Skeletal muscle tissue (tissue), 4 donors: ENCODE measurements around the gene CYTH3. TPM values are rescaled to one million over a fixed set of nuclear protein-coding genes. Genes with fewer than 3 reads are reported as not detected.
"Not testable (repeated sequence)": the region's sequence is repeated elsewhere in the genome, so short reads cannot be mapped to it uniquely, and the experiment has no call there.

Source experiments
- H3K27ac ChIP-seq: one replicate; pipeline ENCODE4 v1.7.0; 2013; ENCODE audit warnings: mild to moderate bottlenecking, low read depth, low read length, inconsistent platforms
- H3K27me3 ChIP-seq, 3 donors: one replicate each; pipeline ENCODE4 v1.7.0; 2013; ENCODE audit warnings: low read length in 3 of 3; ENCODE audit not compliant: control insufficient read depth in 3 of 3, insufficient read depth in 3 of 3
- H3K36me3 ChIP-seq, 3 donors: one replicate each; pipeline ENCODE4 v1.7.0; 2013; ENCODE audit warnings: low read length in 3 of 3; ENCODE audit not compliant: control insufficient read depth in 3 of 3, insufficient read depth in 3 of 3
- H3K4me1 ChIP-seq, 3 donors: one replicate each; pipeline ENCODE4 v1.7.0; 2013; ENCODE audit warnings: low read length in 3 of 3, mild to moderate bottlenecking in 3 of 3; ENCODE audit not compliant: control insufficient read depth in 3 of 3, insufficient read depth in 3 of 3
- H3K4me3 ChIP-seq, 3 donors: one replicate each; pipeline ENCODE4 v1.7.0; 2013; ENCODE audit warnings: low read length in 3 of 3
- H3K9ac ChIP-seq, 3 donors: one replicate each; pipeline ENCODE4 v1.7.0; 2013; ENCODE audit warnings: low read length in 3 of 3, mild to moderate bottlenecking in 3 of 3, moderate library complexity in 2 of 3, low read depth in 1 of 3
- H3K9me3 ChIP-seq, 3 donors: one replicate each; pipeline ENCODE4 v1.7.0; 2013; ENCODE audit warnings: low read length in 3 of 3; ENCODE audit not compliant: control insufficient read depth in 3 of 3
- total RNA-seq: library from RNA; depleted of rRNA; stranded (reverse); fragments of >200 nt; gene quantifications from one replicate; pipeline ENCODE4 v1.2.3, GENCODE V29; 2014
- donor health status: Osteomylitis.

Gene CYTH3
- total RNA-seq, 1 donor from 2014 or later, result 19.3 TPM

GRCh38 chr7:6283391-6284054, 11.1 kb upstream of the CYTH3 start:
- H3K4me3 ChIP-seq, H3K9ac ChIP-seq, H3K36me3 ChIP-seq, H3K4me1 ChIP-seq, H3K27me3 ChIP-seq, H3K9me3 ChIP-seq, H3K27ac ChIP-seq: not testable (repeated sequence)

DNA sequence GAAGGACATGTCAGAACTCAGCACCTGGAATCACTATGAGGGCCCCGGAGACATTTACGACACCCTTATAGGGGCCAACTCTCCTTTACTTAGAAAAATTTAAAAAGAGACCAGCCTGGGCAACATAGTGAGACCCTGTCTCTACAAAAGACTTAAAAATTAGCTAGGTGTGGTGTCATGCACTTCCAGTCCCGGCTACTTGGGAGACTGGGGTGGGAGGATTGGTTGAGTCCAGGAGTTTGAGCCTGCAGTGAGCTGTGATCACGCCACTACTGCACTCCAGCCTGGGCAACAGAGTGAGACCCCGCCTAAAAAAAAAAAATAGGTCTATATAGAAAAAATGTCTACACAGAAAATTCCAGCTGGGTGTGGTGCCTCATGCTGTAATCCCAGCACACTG, 7.5 kb upstream of the CYTH3 start:
- H3K9ac ChIP-seq, result no peak overlapping the region
- no peaks in the 10 kb centered on the region for H3K9me3 ChIP-seq
- H3K27me3 ChIP-seq, result no peaks in the 10 kb centered on the region
- H3K36me3 ChIP-seq, result no peaks in the 10 kb centered on the region
- no peaks in the 10 kb centered on the region for H3K4me1 ChIP-seq
- H3K4me3 ChIP-seq, result no peak overlapping the region
- no peak overlapping the region for H3K27ac ChIP-seq

DNA sequence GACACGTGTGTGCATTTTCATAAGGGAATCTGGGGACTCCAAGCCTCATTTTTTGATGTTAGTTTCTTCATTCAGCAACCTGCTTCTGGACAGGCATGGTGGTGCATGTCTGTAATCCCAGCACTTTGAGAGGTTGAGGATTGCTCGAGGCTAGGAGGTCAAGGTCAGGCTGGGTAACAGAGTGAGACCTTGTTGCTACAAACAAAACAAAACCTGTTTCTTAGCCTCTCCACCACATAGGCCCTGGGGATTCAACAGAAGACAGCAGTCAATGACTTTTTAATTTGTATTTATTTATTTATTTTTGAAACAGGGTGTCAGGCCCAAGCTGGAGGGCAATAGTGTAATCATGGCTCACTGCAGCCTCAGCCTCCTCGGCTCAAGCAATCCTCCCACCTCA, 6.9 kb upstream of the CYTH3 start:
- no peaks in the 10 kb centered on the region for H3K4me1 ChIP-seq
- H3K9ac ChIP-seq, result no peak overlapping the region
- no peak overlapping the region for H3K27ac ChIP-seq
- H3K9me3 ChIP-seq, result no peaks in the 10 kb centered on the region
- H3K36me3 ChIP-seq, result no peaks in the 10 kb centered on the region
- no peak overlapping the region for H3K4me3 ChIP-seq
- H3K27me3 ChIP-seq, result no peaks in the 10 kb centered on the region

DNA sequence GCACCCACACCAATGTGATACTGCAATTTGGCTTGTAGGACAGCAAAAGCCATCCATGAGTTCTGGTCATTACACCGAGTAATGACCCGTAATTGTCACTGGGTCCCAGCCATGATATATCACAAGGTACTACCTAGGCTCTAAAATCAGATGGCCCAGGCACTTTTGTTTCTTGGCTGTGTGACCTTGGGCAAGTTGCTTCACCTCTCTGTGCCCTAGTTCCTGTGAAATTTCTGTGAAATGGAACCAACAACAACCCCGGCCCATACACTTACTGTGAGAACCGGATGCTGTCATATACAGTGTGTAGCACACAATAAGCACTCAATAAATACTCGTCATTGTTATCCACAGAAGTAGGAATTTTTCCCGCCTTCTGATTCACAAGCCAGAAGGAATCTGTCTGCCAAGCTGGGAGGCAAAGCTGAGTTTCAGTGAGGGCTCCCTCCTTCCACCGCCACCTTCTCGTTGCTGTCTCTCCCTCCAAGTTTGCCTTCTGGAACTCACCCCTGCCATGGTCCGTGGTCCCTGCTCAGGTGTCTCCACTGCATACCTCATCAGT, 6.4 kb upstream of the CYTH3 start:
- Histone ChIP-seq H3K4me1 (no peaks in the 10 kb centered on the region), H3K9me3 (no peaks in the 10 kb centered on the region), H3K27ac (no peak overlapping the region), H3K9ac (no peak overlapping the region), H3K4me3 (no peak overlapping the region), H3K27me3 (no peaks in the 10 kb centered on the region), H3K36me3 (no peaks in the 10 kb centered on the region)

- no peak overlapping the region for H3K4me3 ChIP-seq
- H3K9me3 ChIP-seq, result no peaks in the 10 kb centered on the region
- H3K4me1 ChIP-seq, result peaks cover 5 to 11% (median 9%) of the 10 kb centered on the region in 3 donors
- no peaks in the 10 kb centered on the region for H3K27me3 ChIP-seq
- H3K9ac ChIP-seq, result no peak overlapping the region
- no peak overlapping the region for H3K27ac ChIP-seq
- H3K36me3 ChIP-seq, result no peaks in the 10 kb centered on the region
Measured at GRCh38 chr7:6277476-6277875, 5.1 kb upstream of the CYTH3 start.

DNA sequence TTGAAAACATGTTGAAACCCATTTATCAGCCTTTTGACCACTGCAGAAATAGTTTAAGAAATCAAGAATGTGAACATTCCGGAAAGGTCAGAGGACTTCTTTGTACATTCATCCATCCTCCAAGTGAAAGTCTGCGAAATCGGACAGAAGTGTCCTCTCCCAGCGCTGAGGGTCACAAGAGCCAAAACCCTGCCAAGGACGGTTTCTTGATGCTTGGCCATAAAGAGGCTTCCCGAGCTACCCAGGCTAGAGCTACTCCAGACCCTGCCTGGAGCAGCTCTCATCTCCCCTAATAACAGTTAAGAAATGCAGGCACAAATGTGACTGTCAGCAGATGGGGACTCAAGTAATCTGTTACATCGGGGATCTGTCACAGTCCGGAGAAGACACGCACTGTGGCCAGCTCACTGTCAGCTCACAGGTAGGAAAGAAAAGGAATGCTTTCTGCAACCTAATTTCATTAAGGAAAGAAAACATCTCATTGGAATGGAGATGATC, 4.5 kb upstream of the CYTH3 start:
- Histone ChIP-seq H3K9me3 (no peaks in the 10 kb centered on the region), H3K4me1 (peaks cover 5 to 11% (median 9%) of the 10 kb centered on the region in 3 donors), H3K36me3 (no peaks in the 10 kb centered on the region), H3K27ac (no peak overlapping the region), H3K9ac (peak overlapping the region in 1 of 3 donors; percentile 16), H3K27me3 (no peaks in the 10 kb centered on the region), H3K4me3 (no peak overlapping the region)

DNA sequence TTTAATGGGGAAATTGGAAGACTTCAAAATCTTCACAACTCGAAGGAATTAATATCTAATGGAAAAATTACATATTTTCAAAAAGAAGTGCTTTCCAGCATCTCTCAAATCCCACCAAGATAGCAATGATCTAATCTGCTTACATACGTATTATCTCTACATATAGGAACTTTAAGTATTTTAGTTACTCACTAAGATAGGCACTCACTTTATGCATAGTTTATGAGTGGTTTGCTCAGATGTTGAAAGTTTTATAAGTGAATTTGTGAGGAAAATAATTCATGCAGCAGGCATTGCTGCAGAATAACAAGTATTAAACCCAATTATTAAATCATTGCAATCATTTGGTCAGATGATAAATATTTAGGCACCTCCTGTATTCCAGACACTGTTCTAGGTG, 2.3 kb upstream of the CYTH3 start:
- H3K9me3 ChIP-seq, result no peaks in the 10 kb centered on the region
- no peaks in the 10 kb centered on the region for H3K27me3 ChIP-seq
- H3K36me3 ChIP-seq, result no peaks in the 10 kb centered on the region
- H3K9ac ChIP-seq, result no peak overlapping the region
- H3K27ac ChIP-seq, result no peak overlapping the region
- no peak overlapping the region for H3K4me3 ChIP-seq
- H3K4me1 ChIP-seq, result peaks cover 17 to 22% (median 20%) of the 10 kb centered on the region in 3 donors

- peaks cover 23 to 27% (median 27%) of the 10 kb centered on the region in 3 donors for H3K4me1 ChIP-seq
- H3K27me3 ChIP-seq, result no peaks in the 10 kb centered on the region
- H3K4me3 ChIP-seq, result no peak overlapping the region
- no peak overlapping the region for H3K27ac ChIP-seq
- H3K9me3 ChIP-seq, result no peaks in the 10 kb centered on the region
- no peak overlapping the region for H3K9ac ChIP-seq
- no peaks in the 10 kb centered on the region for H3K36me3 ChIP-seq
Measured at GRCh38 chr7:6273917-6274630, 1.6 kb upstream of the CYTH3 start.

DNA sequence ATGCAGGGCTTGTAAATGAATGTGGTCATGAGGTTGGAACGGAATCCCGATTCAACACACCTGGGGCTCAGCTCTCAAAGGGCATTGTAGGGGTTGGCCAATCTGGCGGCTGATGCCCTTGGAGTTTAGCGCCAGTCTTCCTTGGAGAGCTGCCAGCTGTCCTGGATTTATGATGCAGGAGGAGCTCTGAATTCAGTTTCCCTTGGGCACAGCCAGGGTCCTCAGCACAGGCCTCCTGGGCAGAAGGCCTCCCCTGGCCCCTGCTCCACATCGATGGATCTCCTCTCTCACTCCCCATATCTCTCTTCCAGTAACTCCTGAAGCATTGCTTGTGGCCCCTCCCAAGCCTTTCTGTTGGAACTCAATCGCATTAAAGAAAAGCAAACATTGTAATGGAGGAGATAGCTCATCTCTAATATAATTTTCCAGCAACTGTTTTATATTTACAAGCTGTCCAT, 985 bp upstream of the CYTH3 start:
- Histone ChIP-seq H3K9ac (no peak overlapping the region), H3K4me1 (peaks cover 27 to 32% (median 32%) of the 10 kb centered on the region in 3 donors), H3K4me3 (peak overlapping the region in 1 of 3 donors; percentile 84), H3K36me3 (no peaks in the 10 kb centered on the region), H3K27me3 (no peaks in the 10 kb centered on the region), H3K27ac (no peak overlapping the region), H3K9me3 (no peaks in the 10 kb centered on the region)
